HG02571 (cell line): ENCODE measurements around the gene PBOV1.

Experiments
- ATAC-seq: cut with Tn5 transposase; IDR thresholded peaks from one replicate; pipeline ENCODE4 v1.9.1; 2021; ENCODE audit warnings: mild to moderate bottlenecking, moderate library complexity; ENCODE audit not compliant: unreplicated experiment

Gene PBOV1

DNA sequence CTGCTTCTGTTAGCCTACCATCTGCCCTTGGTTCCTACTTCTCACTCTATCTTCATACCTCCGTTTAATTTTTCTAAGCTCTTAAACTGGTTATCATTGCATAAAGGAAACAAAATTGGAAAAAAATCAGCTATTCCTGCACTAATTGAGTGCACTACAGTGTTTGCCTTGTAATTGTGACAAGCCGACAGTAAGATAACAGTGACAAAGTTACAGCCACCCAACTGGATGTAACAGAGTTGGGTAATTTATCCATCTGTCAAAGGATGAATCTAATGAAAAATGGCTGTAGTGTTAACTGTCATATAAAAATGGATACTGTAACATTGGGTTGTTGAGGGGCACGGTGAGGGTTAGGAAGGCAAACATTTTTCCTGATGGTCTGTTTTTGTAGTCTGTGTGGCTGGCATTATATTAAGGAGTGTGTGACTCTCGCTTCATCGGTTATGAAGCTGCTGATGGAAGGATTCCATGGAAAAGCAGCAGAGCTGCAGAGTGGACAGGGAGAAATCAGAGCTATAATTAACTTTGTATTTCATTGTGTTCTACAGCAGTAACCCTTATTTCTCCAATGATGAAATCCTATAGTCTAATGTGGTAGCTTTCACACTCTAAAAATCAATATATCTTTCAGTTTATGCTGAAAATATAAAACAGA, 12.7 kb downstream of the PBOV1 start:
- no peak for ATAC-seq

DNA sequence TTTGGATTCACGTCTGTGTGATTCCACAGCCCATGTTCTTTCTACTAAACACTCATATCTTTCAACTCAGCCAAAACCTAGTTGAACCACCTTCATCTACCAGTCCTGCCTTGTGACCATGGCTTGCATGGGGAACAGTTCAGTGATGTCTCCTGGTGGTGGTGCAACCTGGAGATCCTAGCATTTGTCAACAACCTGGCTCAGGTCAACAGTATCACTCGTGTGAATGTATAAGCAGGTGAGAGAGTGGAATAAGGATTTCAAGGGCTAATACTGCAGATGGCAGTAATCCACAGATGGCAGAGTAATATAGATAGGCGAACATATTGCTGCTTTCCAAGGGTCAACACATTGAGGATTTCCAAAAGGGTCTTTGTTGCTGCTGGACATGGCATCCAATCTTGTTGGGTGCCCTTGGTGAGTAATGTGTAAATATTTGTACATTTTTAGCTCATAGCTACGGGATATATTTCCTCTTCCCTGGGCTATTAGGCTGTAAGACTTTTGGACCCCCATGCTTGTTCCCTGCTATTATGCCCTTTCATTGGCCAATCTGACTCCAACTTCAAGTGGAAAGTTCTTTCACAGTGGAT, 13.4 kb downstream of the PBOV1 start:
- no peak for ATAC-seq

DNA sequence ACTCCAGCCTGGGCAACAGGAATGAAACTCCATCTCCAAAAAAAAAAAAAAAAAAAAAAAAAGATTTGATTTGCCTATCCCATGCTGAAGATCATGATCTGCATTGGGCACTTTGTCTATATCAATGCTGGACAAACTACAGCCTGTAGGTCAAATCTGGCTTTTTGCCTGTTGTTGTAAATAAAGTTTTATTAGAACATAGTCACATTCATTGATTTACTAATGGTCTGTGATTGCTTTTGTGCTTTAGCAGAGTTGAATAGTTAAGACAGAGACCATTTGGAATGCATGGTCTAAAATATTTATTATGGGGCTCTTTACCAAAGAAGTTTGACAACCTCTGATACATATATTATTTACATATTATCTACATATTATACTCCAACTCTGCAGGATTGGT, 14.0 kb downstream of the PBOV1 start:
- no peak for ATAC-seq

DNA sequence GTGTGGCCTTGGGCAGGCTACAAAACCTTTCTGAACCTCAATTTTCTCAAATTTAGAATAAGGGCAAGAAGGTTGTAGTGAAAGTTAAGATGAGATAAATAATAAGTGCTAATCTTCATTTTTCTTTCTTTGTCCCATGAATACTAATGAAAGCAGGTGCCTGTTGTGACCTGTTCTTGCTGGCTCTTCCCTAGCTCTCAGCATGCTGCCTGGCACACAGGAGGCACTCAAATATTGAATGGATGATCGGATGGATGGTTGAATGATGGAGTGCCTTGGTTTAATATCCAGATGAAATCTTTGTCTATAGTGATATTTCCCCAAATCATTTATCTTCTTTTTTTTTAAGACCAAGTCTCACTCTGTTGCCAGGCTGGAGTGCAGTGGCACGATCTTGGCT, 15.0 kb downstream of the PBOV1 start:
- ATAC-seq, result no peak

DNA sequence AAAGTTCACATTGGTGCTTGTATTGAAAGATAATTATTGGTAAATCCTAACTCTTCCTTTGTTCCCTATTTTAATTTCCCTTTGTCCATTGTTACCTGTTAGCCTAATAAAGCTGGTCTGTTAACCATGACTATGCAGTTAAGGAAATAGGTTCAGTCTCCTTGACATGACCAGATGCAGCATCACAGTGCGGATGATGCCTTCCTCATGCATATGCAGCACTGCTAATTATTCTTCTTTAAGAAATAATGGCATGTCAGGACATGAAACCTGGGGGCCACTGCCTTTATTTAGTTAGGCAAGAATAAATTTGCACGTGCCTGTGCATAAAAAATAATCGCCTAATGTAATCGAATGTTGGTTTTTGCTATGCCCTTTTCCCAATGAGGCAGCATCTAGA, 16.5 kb downstream of the PBOV1 start:
- ATAC-seq, result no peak

DNA sequence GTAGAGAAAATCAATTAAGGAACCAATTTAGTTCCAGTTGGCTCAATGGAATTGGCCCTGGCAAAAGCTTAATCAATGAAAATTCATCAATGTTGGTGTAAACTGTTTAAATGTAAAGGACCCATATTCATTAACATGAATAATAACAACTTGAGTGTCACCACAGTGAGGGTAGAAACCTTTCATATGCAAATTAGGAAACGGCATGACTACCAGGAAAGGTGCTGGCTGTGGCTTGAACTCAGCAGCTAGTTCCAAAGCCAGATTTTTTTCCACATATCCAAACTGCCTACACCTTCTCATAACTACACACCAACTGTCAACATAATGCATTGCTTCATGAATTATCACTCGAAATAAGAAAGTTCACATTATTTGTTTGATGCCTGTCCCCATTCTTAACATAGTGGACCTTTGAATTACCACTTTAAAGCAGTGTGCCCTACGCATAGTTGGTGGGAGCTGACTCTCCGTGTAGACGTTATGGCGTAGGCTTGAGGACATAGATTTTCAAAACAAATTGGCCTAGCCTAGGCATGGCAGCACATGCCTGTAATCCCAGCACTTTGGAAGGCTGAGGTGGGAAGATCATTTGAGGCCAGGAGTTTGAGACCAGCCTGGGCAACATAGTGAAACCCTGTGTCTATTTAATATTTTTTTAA, 19.7 kb downstream of the PBOV1 start:
- no peak for ATAC-seq

DNA sequence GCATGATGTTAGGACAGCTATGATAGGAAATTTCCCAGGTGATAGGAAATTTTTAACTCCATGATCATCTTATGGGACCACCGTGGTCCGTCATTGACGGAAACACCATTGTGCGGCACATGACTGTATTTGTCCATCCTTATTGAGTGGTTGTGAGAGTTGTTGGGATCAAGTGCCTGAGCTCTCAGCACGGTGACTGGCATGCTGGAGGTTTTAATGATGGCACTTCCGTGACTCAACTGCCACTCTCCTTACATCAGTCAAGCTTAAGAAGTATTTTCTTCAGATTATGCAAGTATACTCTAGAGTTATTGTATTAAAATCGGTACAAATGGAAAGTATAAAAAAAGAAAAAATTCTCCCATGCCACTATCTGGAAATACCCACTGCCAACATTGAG, 20.7 kb downstream of the PBOV1 start:
- ATAC-seq, result no peak

DNA sequence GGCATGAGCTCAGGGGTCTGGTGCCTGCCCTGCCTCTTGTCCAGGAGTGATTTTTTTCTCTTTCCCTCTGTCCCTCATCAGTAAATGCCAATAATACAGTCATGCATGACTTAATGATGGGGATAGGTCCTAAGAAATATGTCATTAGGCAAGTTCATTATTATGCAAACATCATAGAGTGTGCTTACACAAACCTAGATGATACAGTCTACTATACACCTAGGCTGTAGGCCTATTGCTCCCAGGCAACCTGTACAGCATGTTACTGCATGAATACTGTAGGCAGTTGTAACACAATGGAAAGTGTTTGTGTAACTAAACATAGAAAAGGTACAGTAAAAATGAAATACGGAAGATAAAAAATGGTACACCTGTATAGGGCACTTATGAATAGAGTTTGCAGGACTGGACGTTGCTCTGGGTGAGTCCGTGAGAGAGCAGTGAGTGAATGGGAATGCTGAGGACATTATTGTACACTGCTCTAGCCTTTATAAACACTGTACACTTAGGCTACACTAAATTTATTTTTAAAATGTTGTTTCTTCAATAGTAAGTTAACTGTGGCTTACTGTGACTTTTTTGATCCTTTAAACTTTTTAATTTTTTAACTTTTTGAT, 22.1 kb downstream of the PBOV1 start:
- ATAC-seq, result no peak

DNA sequence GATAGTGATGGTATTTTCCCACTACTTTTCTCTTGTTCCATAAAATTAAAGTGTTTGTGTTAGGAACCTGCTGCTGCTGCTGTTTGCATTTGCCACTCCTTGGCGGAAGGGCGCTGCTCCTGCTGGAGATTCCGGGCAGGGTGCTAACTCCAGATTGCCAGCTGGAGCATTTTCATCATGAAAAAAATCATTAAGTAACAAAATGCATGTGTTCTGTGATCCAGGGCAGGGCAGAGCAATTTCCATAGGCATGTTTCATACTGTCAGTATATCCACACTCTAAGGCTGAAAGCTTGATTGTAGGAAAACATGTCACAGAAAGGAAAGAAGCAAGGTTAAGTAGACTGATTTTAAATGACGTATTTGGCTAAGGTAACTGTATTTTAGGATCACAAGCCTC, 24.0 kb downstream of the PBOV1 start:
- no peak for ATAC-seq

DNA sequence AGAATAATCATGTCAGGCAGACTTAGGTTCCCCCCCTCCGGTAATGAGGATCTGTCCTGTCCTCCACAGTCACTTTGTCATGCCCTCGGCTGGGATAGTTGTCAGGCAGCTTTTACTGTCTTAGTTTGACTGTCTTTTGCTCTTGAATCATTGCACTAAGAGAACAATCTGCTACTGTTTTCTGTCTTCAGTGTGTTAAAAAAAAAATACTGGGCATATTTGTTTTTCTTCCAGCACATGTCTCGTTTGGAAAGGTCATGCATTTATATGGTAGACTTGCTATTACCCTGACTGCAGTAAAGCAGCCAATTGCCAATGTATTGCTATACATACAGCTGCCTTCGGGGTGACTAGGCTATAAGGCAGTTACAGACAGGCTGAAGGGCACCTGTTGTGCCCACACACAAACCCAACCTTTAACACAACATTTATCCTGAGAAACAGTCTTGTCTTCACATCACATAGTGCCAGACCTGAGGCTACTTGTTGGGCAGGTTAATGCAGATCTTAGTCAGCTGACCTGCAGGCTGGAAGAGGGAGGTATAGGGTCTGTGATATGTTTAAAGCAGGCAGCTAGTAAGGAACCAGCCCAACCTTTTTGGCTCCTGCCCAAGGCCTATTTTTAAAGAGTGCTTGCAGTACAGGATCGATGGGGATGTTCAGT, 29.9 kb downstream of the PBOV1 start:
- ATAC-seq, result no peak

DNA sequence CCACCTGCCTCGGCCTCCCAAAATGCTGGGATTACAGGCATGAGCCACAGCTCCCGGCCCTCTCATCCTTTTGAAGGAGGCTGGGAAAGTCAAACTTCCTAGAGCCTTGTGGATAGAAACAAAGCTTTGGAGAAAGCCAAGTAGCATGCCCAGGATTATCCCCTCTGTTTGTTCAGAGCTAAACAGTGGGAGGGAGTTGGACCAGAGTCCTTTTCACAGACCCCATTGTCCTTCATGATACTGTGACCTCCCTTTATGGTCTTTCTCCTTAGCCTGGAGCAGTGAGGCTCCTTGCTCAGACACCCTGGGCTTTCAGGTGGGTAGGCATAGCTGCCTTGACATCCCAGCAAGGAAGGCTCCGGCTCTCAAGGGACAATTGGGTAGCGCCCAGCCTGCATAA, 31.1 kb downstream of the PBOV1 start:
- no peak for ATAC-seq

DNA sequence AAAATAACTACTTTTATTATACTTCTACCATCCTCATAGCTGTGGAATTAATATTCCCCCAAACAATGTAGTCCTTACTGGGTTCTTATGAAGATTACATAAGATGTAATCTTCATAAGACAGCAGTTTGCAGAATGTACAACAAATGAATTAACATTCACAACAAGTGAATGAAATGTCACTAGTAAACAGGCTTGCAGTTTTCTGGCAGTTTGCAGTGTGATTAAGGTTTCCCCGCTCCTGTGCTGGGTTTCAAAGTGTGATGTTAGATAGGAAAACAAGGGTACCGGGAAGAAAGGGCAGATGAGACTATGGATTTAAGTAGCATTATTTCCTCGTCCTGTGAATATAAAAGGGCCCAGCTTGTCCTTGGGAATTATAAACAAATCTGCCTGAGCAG, 34.1 kb downstream of the PBOV1 start:
- ATAC-seq, result no peak

DNA sequence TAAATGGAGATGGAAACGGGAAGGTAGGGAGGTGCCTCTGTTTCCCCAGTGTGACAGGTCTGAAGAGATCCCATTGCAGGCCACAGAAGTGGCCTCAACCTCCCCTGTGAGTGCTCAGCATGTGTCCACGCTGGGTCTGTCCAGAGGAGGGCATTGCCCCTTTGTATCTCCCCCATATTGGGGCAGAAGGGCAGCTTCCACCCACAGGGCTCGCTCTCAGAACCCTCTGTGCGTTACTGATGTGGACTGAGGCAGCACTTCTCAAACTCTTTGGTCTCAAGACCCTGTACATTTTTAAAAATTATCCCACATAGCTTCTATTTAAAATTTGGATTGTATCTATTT, 34.5 kb downstream of the PBOV1 start:
- no peak for ATAC-seq

DNA sequence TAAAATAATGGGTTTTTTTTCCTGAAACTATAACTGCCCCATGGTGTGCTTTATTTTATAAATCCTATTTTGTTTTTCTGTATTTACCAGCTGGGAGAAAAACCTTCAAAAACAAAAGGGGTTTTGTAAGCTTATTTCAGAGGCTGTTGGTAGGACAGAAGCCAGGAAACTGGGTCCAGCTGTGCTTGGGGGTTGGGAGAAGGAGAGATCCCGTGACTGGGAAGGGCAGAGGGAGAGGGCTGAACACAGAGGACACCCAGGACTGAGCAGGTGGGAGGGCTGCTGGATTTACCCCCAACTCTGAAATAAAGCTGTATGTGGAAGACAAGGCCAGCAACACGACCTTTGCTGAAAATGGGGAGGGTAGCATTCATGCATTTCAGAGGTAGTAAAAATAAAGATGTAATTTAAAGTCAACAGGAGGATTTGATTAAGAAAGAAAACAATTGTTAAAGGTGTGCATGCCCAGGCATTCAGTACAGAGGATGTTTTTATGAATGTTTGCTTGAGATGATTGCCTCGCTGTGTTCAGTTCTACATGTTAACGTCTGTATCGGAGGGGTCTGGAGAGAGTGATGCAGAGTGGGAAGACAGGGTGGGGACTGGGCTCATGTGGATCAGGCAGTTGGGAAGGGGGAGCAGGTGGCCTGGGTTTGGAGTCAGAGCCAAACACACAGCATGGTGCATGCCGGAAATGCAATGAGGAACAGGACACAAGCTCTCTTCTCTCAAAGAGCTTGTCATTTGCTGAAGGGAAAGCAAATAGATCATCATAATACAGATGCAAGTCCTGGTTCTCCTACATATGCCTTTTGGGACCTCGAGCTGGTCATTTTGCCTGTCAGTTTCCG, 35.1 kb downstream of the PBOV1 start:
- no peak for ATAC-seq

DNA sequence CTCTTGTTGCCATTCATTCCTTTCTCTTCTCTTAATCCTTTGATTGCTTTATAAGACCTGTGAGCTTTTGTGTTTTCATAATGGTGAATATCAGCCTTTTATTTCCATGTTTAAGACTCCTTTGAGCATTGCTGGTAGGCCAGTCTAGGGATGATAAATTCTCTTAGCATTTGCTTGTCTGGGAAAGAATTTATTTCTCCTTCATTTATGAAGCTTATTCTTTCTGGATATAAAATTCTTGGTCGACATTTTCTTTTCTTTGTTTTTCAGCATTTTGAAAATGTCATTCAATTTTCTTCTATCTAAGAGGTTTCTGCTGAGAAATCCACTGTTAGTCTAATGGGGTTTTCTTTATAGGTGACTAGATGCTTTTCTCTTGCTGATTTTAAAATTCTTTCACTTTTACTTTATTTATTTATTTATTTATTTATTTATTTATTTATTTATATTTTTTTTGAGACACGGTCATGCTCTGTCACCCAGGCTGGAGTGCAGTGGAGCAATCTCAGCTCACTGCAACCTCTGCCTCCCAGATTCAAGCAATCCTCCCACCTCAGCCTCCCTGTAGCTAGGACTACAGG, 41.5 kb downstream of the PBOV1 start:
- no peak for ATAC-seq

DNA sequence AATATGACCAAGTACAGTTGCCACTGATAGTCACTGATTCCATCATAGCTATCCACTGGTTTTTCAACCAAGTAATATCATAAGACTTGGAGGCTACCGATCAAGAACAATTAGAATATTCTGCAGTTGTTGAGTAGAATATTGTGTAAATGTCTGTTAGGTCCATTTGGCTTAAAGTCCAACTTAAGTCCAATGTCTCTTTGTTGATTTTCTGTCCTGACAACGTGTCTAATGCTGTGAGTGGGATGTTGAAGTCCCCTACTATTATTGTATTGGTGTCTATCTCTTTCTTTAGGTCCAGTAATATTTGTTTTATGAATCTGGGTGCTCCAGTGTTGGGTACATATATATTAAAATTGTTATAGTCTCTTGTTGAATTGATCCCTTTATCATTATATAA, 42.7 kb downstream of the PBOV1 start:
- no peak for ATAC-seq
